NOMO-1 (cell line): ENCODE data around the gene M1AP.

ENCODE experiments used
- DNase-seq, 2 experiments: peaks; one replicate each; lab custom pipeline; 2025; ENCODE audit not compliant: unreplicated experiment in 2 of 2; lab: John Stamatoyannopoulos, UW

M1AP gene

GRCh38 chr2:74648009-74648443, at the start of gene M1AP:
TSS of gene M1AP (minus strand) at chr2:74648330. CDS start at chr2:74640275, 8,055 bp downstream.
- no peak for DNase-seq

- DNase-seq, result no peak
These were observed 48.7 kb upstream of the M1AP start for GRCh38 chr2:74696829-74697228.

GRCh38 chr2:74695663-74696062, 47.5 kb upstream of the M1AP start:
- no peak for DNase-seq

- DNase-seq, result peak; percentile 60 to 78
These were observed 46.2 kb upstream of the M1AP start for GRCh38 chr2:74694281-74694680.

- DNase-seq, result peak in 1 of 2 experiments; percentile 41
These were observed 45.5 kb upstream of the M1AP start for GRCh38 chr2:74693668-74694067.

- DNase-seq, result peak; percentile 2 to 71
These were observed 45.1 kb upstream of the M1AP start for GRCh38 chr2:74693213-74693612.

- no peak for DNase-seq
These were observed 43.8 kb upstream of the M1AP start for GRCh38 chr2:74691929-74692328.

GRCh38 chr2:74690571-74690970, 42.4 kb upstream of the M1AP start:
- peak; percentile 65 to 75 for DNase-seq

GRCh38 chr2:74689671-74690070, 41.5 kb upstream of the M1AP start:
- DNase-seq, result no peak

- DNase-seq, result no peak
These were observed 40.8 kb upstream of the M1AP start for GRCh38 chr2:74688881-74689280.

- DNase-seq, result no peak
These were observed 37.3 kb upstream of the M1AP start for GRCh38 chr2:74685408-74685807.

- no peak for DNase-seq
These were observed 34.4 kb upstream of the M1AP start for GRCh38 chr2:74682501-74682900.

- no peak for DNase-seq
These were observed 31.5 kb upstream of the M1AP start for GRCh38 chr2:74679615-74680014.

GRCh38 chr2:74676331-74676730, 28.2 kb upstream of the M1AP start:
- DNase-seq, result no peak

GRCh38 chr2:74675090-74675489, 27.0 kb upstream of the M1AP start:
- no peak for DNase-seq

- no peak for DNase-seq
These were observed 25.8 kb upstream of the M1AP start for GRCh38 chr2:74673826-74674528.

GRCh38 chr2:74671479-74671878, 23.3 kb upstream of the M1AP start:
- DNase-seq, result no peak

- no peak for DNase-seq
These were observed 22.1 kb upstream of the M1AP start for GRCh38 chr2:74670263-74670662.

- DNase-seq, result no peak
These were observed 20.0 kb upstream of the M1AP start for GRCh38 chr2:74668087-74668486.

GRCh38 chr2:74659462-74659861, 11.3 kb upstream of the M1AP start:
- no peak for DNase-seq

GRCh38 chr2:74658516-74658915, 10.4 kb upstream of the M1AP start:
- DNase-seq, result no peak

- no peak for DNase-seq
These were observed 7.4 kb upstream of the M1AP start for GRCh38 chr2:74655579-74655978.
